ENCODE data around the gene PSG7.
"Not testable (repeated sequence)": the region's sequence is repeated elsewhere in the genome, so short reads cannot be mapped to it uniquely, and the experiment has no call there.

DNA sequence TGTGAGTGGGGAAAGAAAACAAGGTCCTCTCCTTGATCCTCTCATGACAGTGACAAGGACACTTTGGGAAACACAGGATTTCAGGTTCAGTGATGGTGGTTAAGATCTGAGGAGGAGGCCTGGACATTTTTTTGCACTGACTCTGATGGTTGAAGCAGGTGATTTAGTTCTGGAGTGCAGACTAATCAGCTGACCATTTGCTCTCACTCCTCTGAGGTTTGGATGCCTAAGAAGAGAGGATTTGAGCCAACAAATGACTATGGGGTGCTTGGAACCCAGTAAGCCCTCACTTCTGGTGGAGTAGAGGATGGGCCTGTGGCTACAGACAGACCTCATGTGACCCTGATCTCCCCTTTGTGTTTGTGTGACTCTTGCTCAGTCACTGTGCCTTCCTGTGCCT lies 60.4 kb downstream of the PSG7 start:
- TF ChIP-seq, protein P1, sequence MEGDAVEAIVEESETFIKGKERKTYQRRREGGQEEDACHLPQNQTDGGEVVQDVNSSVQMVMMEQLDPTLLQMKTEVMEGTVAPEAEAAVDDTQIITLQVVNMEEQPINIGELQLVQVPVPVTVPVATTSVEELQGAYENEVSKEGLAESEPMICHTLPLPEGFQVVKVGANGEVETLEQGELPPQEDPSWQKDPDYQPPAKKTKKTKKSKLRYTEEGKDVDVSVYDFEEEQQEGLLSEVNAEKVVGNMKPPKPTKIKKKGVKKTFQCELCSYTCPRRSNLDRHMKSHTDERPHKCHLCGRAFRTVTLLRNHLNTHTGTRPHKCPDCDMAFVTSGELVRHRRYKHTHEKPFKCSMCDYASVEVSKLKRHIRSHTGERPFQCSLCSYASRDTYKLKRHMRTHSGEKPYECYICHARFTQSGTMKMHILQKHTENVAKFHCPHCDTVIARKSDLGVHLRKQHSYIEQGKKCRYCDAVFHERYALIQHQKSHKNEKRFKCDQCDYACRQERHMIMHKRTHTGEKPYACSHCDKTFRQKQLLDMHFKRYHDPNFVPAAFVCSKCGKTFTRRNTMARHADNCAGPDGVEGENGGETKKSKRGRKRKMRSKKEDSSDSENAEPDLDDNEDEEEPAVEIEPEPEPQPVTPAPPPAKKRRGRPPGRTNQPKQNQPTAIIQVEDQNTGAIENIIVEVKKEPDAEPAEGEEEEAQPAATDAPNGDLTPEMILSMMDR (IDR thresholded peaks at IDR 0.05) = not testable (repeated sequence)
- not testable (repeated sequence) for TF ChIP-seq EP300, POLR2A, POLR2AphosphoS5 (IDR thresholded peaks at IDR 0.05)
